Activated CD8-positive, alpha-beta memory T cell treated with anti-CD3 and anti-CD28 coated beads for 4 hours (primary cell): Measurements from ENCODE around the gene PTPRE.

ENCODE experiments used
- DNase-seq, 2 donors: peaks; one replicate each; pipeline ENCODE4 v3.0.0-alpha.2; 2020; ENCODE audit warnings: low read depth in 2 of 2

Gene PTPRE

GRCh38 chr10:128071417-128071782 lies 164.5 kb downstream of the PTPRE start:
- no peak for DNase-seq

GRCh38 chr10:128072046-128072445 lies 165.1 kb downstream of the PTPRE start:
- no peak for DNase-seq

- no peak for DNase-seq
These were observed 166.2 kb downstream of the PTPRE start for GRCh38 chr10:128072941-128073645.

DNA sequence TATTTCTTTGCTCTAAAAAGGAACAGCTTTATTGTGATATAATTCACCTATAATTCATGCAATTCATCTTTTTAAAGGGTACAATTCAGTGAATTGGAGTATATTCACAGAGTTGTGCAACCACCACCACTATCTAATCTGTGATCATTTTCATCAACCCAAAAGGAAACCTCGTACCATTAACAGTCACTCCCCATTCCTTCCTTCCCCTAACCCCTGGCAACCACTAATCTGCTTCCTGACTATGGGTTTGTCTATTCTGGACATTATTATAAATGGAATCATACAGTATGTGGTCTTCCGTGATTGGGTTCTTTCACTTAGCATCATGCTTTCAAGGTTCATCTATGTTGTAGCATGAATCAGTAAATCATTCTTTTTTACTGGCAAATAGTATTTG lies 167.0 kb downstream of the PTPRE start:
- no peak for DNase-seq

GRCh38 chr10:128074589-128074988 lies 167.7 kb downstream of the PTPRE start:
- no peak for DNase-seq

- DNase-seq, result no peak
These were observed 170.4 kb downstream of the PTPRE start for GRCh38 chr10:128077155-128077875.

GRCh38 chr10:128078136-128078969 lies 171.4 kb downstream of the PTPRE start:
- no peak for DNase-seq

DNA sequence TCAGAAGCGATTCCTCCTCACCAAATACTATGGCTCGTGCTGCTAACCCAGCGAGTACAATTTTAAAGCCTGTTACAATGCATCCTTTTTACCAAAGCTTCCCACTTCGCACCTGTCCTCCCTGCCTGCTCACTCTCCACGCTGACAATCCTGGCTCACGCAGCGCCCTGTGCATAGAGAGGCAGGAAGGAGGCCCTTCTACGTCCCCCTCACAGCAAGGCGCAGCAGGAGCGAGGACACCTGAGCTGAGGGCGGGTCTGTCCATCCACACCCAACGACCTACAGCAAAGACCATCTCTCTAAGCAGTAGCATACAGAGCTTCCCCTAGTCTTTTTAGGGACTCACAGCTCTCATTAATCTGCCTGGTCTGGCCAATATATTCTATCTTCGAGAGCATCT lies 173.3 kb downstream of the PTPRE start:
- DNase-seq, result no peak

GRCh38 chr10:128080641-128081040 lies 173.7 kb downstream of the PTPRE start:
- no peak for DNase-seq

DNA sequence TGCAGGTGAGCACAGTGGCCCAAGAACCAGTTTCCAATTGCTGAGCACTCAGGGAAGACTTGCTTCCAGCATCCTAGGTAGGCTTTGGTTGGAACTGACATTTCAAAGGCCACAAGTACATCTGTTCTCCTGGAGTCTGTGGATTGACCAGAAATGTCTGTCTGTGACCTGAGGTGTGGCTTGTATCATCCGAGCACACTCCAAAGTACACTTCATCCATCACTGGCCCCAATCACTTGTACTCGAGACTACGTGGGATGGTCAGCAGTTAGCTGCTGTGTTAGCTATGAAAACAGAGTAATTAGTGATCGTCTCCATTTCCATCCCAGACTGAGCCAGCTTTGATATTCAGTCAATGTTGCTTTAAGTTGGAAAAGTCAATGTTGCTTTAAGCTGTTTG lies 174.3 kb downstream of the PTPRE start:
- DNase-seq, result no peak

GRCh38 chr10:128081720-128082119 lies 174.8 kb downstream of the PTPRE start:
- no peak for DNase-seq

- DNase-seq, result no peak
These were observed 176.4 kb downstream of the PTPRE start for GRCh38 chr10:128083191-128083895.

- DNase-seq, result no peak
These were observed 177.5 kb downstream of the PTPRE start for GRCh38 chr10:128084364-128084763.

GRCh38 chr10:128084991-128085390 lies 178.1 kb downstream of the PTPRE start:
- no peak for DNase-seq

GRCh38 chr10:128086003-128086863 lies 179.3 kb downstream of the PTPRE start:
- no peak for DNase-seq

GRCh38 chr10:128087146-128087883 lies 180.4 kb downstream of the PTPRE start:
- no peak for DNase-seq

- no peak for DNase-seq
These were observed 181.2 kb downstream of the PTPRE start for GRCh38 chr10:128087884-128088709.

- no peak for DNase-seq
These were observed 184.8 kb downstream of the PTPRE start for GRCh38 chr10:128091636-128092210.

DNA sequence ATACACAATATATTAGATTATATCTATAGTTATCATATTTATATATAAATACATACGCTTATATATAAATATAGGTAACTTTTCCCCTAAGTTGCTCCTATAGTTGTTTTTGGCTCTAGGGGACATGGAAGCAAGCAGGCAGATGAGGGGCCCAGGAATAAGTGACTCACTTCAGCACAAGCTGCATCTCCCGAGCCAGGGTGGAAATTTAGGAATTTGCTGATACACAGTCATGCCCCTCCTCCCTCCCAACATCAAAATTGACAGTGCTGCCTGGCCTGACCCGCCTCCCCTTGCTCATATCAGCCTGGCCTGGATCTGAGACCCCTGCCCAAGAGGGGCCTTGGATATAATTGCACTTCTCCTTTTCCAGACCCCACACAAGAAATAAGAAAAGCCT lies 185.6 kb downstream of the PTPRE start:
- no peak for DNase-seq
